PC-9 (cell line): ENCODE measurements around the gene ARMC9.

Source experiments
- EZH2 ChIP-seq: fragments of 200-600 bp; sonication (generic); IDR thresholded peaks from 2 replicates; pipeline ENCODE4 v1.8.0; 2017; ENCODE audit warnings: antibody characterized with exemption, low read depth
- TF ChIP-seq, protein P1 (sequence below): fragments of 200-600 bp; sonication (generic); conservative IDR thresholded peaks from 2 replicates; pipeline ENCODE4 v1.6.1; 2017; ENCODE audit warnings: mixed run types, antibody characterized with exemption, mild to moderate bottlenecking, moderate library complexity

DNA sequence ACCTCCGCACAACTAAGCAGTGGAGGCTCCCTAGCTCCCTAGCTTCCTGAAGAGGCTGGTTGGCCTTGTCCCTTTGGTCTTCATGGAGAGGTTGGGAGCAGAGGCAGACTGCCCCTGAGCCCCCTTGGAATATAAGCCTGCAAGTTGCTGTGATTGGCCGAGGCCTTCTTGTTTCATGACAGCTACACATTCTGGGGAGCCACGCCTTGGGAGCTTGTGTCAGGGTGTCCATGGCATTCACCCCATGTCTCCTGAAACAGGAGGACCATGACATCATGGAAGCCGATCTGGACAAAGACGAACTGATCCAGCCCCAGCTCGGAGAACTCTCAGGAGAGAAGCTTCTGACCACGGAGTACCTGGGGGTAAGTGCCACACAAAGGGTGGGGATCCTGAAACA is 133.1 kb downstream of the ARMC9 start:
- no peak for TF ChIP-seq EZH2
- TF ChIP-seq, protein P1, sequence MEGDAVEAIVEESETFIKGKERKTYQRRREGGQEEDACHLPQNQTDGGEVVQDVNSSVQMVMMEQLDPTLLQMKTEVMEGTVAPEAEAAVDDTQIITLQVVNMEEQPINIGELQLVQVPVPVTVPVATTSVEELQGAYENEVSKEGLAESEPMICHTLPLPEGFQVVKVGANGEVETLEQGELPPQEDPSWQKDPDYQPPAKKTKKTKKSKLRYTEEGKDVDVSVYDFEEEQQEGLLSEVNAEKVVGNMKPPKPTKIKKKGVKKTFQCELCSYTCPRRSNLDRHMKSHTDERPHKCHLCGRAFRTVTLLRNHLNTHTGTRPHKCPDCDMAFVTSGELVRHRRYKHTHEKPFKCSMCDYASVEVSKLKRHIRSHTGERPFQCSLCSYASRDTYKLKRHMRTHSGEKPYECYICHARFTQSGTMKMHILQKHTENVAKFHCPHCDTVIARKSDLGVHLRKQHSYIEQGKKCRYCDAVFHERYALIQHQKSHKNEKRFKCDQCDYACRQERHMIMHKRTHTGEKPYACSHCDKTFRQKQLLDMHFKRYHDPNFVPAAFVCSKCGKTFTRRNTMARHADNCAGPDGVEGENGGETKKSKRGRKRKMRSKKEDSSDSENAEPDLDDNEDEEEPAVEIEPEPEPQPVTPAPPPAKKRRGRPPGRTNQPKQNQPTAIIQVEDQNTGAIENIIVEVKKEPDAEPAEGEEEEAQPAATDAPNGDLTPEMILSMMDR, result no peak
